Spleen (tissue), 7 donors: ENCODE results near the gene COQ4.
"Not testable (repeated sequence)": the region's sequence is repeated elsewhere in the genome, so short reads cannot be mapped to it uniquely, and the experiment has no call there.

Source experiments
- CTCF ChIP-seq, 11 experiments: fragments of 200-600 bp in 7 of 11; fragments of 450-650 bp in 4 of 11; sonication (generic) in 4 of 11; IDR thresholded peaks in 8 of 11; conservative IDR thresholded peaks in 3 of 11; 1 replicate in 7 of 11; 2 replicates in 4 of 11; pipeline versions ENCODE4 v1.4.0 to v1.8.0; 2016 to 2021; ENCODE audit warnings: antibody characterized with exemption in 11 of 11, inconsistent platforms in 4 of 11, mild to moderate bottlenecking in 1 of 11
- POLR2A ChIP-seq, 3 donors: fragments of 450-650 bp; IDR thresholded peaks; one replicate each; pipeline ENCODE4 v1.5.1; 2017; ENCODE audit warnings: antibody characterized with exemption in 3 of 3, mild to moderate bottlenecking in 1 of 3
- POLR2AphosphoS5 ChIP-seq, 3 donors: sonication (generic); formaldehyde crosslinking; IDR thresholded peaks; one replicate each; pipeline ENCODE4 v1.5.1; 2017; ENCODE audit warnings: antibody characterized with exemption in 3 of 3
- donor health status: DM: no; HTN: no; CAD: no; lungs with moderate emphysema.
- donor health status: DM: no; HTN: no; CAD: no.
- donor health status: DM: no; HTN: no; CAD: no.

DNA sequence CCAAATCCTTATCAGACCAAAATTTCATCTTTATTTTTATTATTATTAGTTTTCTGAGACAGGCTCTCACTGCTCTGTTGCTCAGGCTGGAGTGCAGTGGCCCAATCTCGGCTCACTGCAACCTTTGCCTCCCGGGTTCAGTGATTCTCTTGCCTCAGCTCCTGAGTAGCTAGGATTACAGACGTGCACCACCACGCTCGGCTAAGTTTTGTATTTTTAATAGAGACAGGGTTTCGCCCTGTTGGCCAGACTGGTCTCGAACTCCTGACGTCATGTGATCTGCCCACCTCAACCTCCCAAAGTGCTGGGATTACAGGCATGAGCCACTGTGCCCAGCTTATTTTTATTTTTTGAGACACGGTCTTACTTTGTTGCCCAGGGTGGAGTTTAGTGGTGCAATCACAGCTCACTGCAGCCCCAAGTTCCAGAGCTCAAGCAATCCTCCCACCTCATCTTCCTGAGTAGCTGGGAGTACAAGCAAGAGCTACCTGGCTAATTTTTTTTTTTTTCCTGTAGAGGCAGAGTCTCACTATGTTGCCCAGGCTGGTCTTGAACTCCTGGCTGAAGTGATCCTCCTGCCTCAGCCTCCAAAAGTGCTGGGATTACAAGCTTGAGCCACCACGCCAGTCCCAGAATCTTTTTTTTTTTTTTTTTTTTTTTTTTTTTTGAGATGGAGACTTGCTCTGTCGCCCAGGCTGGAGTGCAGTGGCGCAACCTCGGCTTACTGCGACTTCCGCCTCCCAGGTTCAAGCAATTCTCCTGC, 16.4 kb downstream of the COQ4 start:
- not testable (repeated sequence) for TF ChIP-seq CTCF (IDR thresholded peaks at IDR 0.05 in 8 of 11, conservative IDR thresholded peaks at IDR 0.05 in 3 of 11); POLR2AphosphoS5 (IDR thresholded peaks at IDR 0.05); POLR2A (IDR thresholded peaks at IDR 0.05)
